Fibroblast of lung (primary cell): ENCODE data around the gene MAN1A2.

ENCODE experiments used
- EZH2 ChIP-seq: IDR thresholded peaks from 2 replicates; pipeline ENCODE4 v1.5.1; 2012; ENCODE audit warnings: low read length, control low read depth, mild to moderate bottlenecking; ENCODE audit errors: missing control alignments
- TF ChIP-seq, protein P1 (sequence below), 2 donors: IDR thresholded peaks in 1 of 2; conservative IDR thresholded peaks in 1 of 2; 1 replicate in 1 of 2; 2 replicates in 1 of 2; pipeline ENCODE4 v1.5.1; 2011 to 2012; ENCODE audit warnings: low read length in 2 of 2, control low read depth in 1 of 2, inconsistent platforms in 1 of 2, low read depth in 1 of 2, mild to moderate bottlenecking in 1 of 2

DNA sequence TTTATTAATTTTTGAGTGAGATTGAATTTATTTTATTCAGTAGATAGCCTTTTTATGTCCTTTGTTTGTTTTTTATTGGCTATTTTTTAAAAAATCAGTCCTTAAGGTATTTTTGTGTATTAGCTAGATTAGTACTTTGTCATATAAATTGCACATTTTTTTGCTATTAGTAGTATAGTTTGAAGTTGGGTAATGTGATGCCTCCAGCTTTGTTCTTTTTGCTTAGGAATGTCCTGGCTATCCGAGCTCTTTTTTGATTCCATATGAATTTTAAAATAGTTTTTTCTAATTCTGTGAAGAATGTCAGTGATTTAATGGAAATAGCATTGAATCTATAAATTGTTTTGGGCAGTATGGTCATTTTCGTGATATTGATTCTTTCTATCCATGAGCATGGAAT is 80.4 kb downstream of the MAN1A2 start:
- TF ChIP-seq EZH2: no peak
- TF ChIP-seq, protein P1, sequence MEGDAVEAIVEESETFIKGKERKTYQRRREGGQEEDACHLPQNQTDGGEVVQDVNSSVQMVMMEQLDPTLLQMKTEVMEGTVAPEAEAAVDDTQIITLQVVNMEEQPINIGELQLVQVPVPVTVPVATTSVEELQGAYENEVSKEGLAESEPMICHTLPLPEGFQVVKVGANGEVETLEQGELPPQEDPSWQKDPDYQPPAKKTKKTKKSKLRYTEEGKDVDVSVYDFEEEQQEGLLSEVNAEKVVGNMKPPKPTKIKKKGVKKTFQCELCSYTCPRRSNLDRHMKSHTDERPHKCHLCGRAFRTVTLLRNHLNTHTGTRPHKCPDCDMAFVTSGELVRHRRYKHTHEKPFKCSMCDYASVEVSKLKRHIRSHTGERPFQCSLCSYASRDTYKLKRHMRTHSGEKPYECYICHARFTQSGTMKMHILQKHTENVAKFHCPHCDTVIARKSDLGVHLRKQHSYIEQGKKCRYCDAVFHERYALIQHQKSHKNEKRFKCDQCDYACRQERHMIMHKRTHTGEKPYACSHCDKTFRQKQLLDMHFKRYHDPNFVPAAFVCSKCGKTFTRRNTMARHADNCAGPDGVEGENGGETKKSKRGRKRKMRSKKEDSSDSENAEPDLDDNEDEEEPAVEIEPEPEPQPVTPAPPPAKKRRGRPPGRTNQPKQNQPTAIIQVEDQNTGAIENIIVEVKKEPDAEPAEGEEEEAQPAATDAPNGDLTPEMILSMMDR (conservative IDR thresholded peaks at IDR 0.05 in 1 of 2, IDR thresholded peaks at IDR 0.05 in 1 of 2; ENCODE audit: low read depth in 1 of 2, low read length in 2 of 2): no peak
